Right lobe of liver (tissue), 6 donors: ENCODE data around the gene SLC27A1. TPM values are rescaled to one million over a fixed set of nuclear protein-coding genes. Genes with fewer than 3 reads are reported as not detected.
A peak's percentile ranks its signal among the peaks of the same experiment; 100 is the strongest.

Experiments used
- ATAC-seq, 4 donors: fragments of 200-7000 bp; cut with Tn5 transposase; one replicate each; pipeline ENCODE4 v1.9.1; 2020; ENCODE audit warnings: mild to moderate bottlenecking in 4 of 4, moderate library complexity in 4 of 4
- DNase-seq, 3 donors: peaks; one replicate each; pipeline ENCODE4 v3.0.0-alpha.2; 2020
- H3K27ac ChIP-seq, 3 donors: fragments of 200-600 bp; one replicate each; pipeline ENCODE4 v1.8.0; 2022
- H3K27me3 ChIP-seq, 2 donors: fragments of 200-600 bp; one replicate each; pipeline ENCODE4 v1.8.0; 2022
- H3K36me3 ChIP-seq, 4 donors: fragments of 200-600 bp; sonication (generic) in 1 of 4; one replicate each; pipeline versions ENCODE4 v1.5.1 to v1.8.0; 2017 to 2022; ENCODE audit warnings: control low read depth in 1 of 4
- H3K4me1 ChIP-seq, 4 donors: fragments of 200-600 bp; sonication (generic) in 1 of 4; one replicate each; pipeline versions ENCODE4 v1.5.1 to v1.8.0; 2017 to 2022; ENCODE audit warnings: control low read depth in 1 of 4
- H3K4me3 ChIP-seq, 3 donors: fragments of 200-600 bp; one replicate each; pipeline ENCODE4 v1.8.0; 2022
- H3K9me3 ChIP-seq, 4 donors: fragments of 200-600 bp; sonication (generic) in 1 of 4; one replicate each; pipeline versions ENCODE4 v1.5.1 to v1.8.0; 2017 to 2022; ENCODE audit warnings: control low read depth in 1 of 4
- POLR2A ChIP-seq: fragments of 450-650 bp; IDR thresholded peaks from one replicate; pipeline ENCODE4 v1.6.1; 2017; ENCODE audit warnings: antibody characterized with exemption, mild to moderate bottlenecking
- WGBS: methylation state at CpG from one replicate; pipeline ENCODE4 v1.1.6; 2018; ENCODE audit warnings: low coverage, low lambda C conversion rate; ENCODE audit not compliant: insufficient coverage; ENCODE audit errors: missing lambda C conversion rate; 5-methylcytosine and 5-hydroxymethylcytosine counted together
- intact Hi-C, 2 donors: fragments of 100-400 bp; cut with DNase I; formaldehyde crosslinking; loops; one replicate each; pipeline versions ENCODE4 v1.11.2 to v1.14.1; 2022
- total RNA-seq, 6 experiments: library from RNA; depleted of rRNA in 2 of 6; stranded (reverse); fragments of >200 nt in 2 of 6; fragmentation: NEBNext Ultra II Directional in 3 of 6; extraction: Animal tissue kit (Norgen Biotek cat#: 25700) in 3 of 6; gene quantifications; one replicate each; pipeline versions ENCODE4 v1.1.0 to v1.2.4, GENCODE V29; 2016 to 2023
- TF ChIP-seq, protein P1 (sequence below), 4 donors: fragments of 200-600 bp in 3 of 4; fragments of 450-650 bp in 1 of 4; IDR thresholded peaks; one replicate each; pipeline versions ENCODE4 v1.5.1 to v1.8.0; 2016 to 2022; ENCODE audit warnings: antibody characterized with exemption in 4 of 4, mild to moderate bottlenecking in 2 of 4
- donor health status: DM: no; HTN: yes; CAD: no.
- donor health status: DM: no; HTN: no; CAD: no.
- donor health status: DM: no; HTN: no; CAD: no.
- donor health status: DM: no; HTN: yes; CAD: no.
- donor health status: DM: no; HTN: yes; CAD: no.

The SLC27A1 gene
- total RNA-seq, 6 experiments from 2014 or later: 5.1 to 12.3 (median 6.1) TPM

DNA sequence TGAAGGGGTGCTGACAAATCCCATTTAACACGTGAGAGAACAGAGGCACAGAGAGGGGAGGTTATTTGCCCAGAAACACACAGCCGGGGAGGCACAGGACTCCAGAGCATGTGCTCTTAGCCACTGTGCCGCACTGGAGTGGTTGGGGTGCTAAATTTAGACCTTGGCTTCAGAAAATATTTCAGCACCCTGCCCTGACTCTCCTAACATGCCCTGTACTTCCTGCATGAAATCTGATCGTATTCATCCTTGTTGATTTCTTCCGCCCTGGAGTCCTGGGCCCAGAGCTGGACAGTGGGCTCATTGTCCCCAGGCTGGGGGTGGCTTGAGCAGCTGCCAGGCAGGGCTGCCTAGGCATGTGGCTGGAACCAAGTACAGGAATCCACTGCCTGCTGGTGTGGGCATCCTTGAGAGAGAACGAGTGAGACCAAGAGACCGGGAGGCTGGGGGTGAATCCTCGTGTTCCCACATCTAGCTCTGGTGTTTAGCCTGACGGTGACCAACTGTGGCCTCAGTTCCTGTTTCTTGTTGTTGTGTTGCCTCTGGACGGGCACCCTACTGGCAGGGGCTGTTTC lies 5.3 kb downstream of the SLC27A1 start:
- H3K36me3 ChIP-seq: no peaks in the 10 kb centered on the region
- 62% methylated on average over 2 of the region's 10 CpGs for WGBS
- no peak overlapping the region for H3K4me3 ChIP-seq
- no peaks in the 10 kb centered on the region for H3K9me3 ChIP-seq
- peak; percentile 27 to 52 (median 49) for ATAC-seq
- intact Hi-C loops: no loop called here
- H3K27me3 ChIP-seq: no peaks in the 10 kb centered on the region
- peak overlapping the region in 1 of 3 donors; percentile 4 for H3K27ac ChIP-seq
- TF ChIP-seq, protein P1, sequence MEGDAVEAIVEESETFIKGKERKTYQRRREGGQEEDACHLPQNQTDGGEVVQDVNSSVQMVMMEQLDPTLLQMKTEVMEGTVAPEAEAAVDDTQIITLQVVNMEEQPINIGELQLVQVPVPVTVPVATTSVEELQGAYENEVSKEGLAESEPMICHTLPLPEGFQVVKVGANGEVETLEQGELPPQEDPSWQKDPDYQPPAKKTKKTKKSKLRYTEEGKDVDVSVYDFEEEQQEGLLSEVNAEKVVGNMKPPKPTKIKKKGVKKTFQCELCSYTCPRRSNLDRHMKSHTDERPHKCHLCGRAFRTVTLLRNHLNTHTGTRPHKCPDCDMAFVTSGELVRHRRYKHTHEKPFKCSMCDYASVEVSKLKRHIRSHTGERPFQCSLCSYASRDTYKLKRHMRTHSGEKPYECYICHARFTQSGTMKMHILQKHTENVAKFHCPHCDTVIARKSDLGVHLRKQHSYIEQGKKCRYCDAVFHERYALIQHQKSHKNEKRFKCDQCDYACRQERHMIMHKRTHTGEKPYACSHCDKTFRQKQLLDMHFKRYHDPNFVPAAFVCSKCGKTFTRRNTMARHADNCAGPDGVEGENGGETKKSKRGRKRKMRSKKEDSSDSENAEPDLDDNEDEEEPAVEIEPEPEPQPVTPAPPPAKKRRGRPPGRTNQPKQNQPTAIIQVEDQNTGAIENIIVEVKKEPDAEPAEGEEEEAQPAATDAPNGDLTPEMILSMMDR (IDR thresholded peaks at IDR 0.05): no peak
- TF ChIP-seq POLR2A: no peak
- DNase-seq: no peak
- no peaks in the 10 kb centered on the region for H3K4me1 ChIP-seq

DNA sequence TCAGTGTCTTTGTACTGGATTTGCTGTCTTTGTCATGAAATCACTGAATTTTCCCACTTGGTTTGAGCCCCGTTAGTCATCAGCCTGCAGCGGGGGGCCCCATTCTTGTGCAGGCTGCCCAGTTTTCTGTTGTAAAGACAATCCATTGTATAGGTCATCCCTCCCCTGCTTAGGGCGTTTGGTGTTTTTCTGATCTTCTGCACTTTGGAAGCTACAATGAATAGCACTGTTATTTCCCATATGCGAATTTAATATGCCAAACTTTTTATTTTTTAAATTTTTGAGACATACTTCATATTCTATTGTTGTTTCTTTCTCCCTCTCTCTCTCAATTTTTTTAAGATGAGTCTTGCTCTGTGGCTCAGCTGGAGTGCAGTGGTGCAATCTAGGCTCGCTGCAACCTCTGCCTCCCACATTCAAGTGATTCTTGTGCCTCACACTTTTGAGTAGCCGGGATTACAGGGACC lies 9.0 kb downstream of the SLC27A1 start:
- intact Hi-C loops: no loop called here
- DNase-seq: no peak

DNA sequence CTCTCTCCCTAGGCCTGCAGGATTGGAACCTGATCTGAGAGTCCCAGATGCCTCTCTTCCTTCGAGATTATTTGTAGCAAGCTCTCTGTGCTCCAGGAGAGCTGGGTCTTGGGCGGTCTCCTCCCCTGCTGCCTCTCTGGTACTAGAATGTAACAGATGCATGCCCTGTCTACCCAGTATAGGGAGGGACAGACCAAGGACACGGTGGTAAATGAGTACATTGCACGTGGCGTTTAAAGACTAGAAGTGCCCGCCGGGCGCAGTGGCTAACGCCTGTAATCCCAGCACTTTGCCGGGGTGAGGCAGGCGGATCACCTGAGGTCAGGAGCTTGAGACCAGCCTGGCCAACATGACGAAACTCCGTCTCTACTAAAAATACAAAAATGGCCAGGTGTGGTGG lies 11.7 kb downstream of the SLC27A1 start:
- Histone ChIP-seq H3K36me3 (no peaks in the 10 kb centered on the region), H3K4me3 (no peak overlapping the region), H3K9me3 (no peaks in the 10 kb centered on the region), H3K27me3 (no peaks in the 10 kb centered on the region), H3K4me1 (no peaks in the 10 kb centered on the region), H3K27ac (no peak overlapping the region)
- TF ChIP-seq, protein P1 (IDR thresholded peaks at IDR 0.05): no peak
- TF ChIP-seq POLR2A: no peak
- ATAC-seq (no peak), DNase-seq (no peak)
- WGBS: 73% methylated on average over 10 of the region's 13 CpGs
- intact Hi-C loops: no loop called here

More for the DNA sequence above, 9.0 kb downstream of the SLC27A1 start:
- Histone ChIP-seq H3K9me3 (no peaks in the 10 kb centered on the region), H3K36me3 (no peaks in the 10 kb centered on the region), H3K27ac (no peak overlapping the region), H3K4me1 (no peaks in the 10 kb centered on the region), H3K4me3 (no peak overlapping the region), H3K27me3 (no peaks in the 10 kb centered on the region)
- TF ChIP-seq, protein P1 (IDR thresholded peaks at IDR 0.05): no peak
- TF ChIP-seq POLR2A: no peak
- ATAC-seq: no peak
- WGBS: 77% methylated on average over 5 of the region's 6 CpGs

DNA sequence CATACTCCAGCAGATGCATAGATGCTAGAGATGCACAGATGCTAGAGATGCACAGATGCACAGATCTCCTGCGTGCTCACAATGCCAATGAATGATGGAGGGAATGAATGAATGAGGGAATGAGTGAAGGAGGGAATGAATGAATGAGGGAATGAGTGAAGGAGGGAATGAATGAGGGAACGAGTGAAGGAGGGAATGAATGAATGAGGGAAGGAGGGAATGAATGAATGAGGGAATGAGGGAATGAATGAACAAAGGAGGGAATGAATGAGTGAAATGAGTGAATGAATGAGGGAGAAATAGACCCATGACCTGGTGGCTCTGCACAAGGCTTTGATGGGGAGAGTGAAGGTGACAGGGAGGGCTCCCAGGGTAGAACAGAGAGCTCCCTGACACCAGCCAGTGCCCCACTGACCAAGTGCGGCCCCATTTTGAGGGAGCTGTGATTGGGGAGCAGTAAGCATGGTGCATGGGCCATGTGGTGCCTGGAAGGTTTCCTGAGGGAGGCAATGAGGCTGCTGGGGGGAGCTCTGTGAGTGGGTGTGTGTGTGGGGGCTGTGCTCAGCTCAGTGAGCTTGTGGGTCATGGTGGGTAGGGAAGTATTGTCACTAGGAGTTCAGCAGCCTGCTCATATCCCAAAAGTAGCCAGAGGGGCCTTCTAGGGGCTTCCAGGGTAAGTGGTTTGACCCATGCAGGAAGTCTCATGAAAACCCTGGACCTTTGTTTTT lies 12.7 kb downstream of the SLC27A1 start:
- DNase-seq: no peak
- 58% methylated on average over 2 of the region's 3 CpGs for WGBS
- H3K36me3 ChIP-seq: no peaks in the 10 kb centered on the region
- intact Hi-C loops: no loop called here
- ATAC-seq: no peak
- H3K9me3 ChIP-seq: no peaks in the 10 kb centered on the region
- no peaks in the 10 kb centered on the region for H3K27me3 ChIP-seq
- TF ChIP-seq, protein P1 (IDR thresholded peaks at IDR 0.05): no peak
- H3K4me3 ChIP-seq: no peak overlapping the region
- H3K4me1 ChIP-seq: no peaks in the 10 kb centered on the region
- no peak overlapping the region for H3K27ac ChIP-seq
